Right renal pelvis (tissue), 4 donors: Measurements from ENCODE around the gene MTHFD1. TPM values are rescaled to one million over a fixed set of nuclear protein-coding genes. Genes with fewer than 3 reads are reported as not detected.

Experiments
- DNase-seq, 4 donors: peaks; one replicate each; pipeline ENCODE4 v3.0.0-alpha.2; 2013; ENCODE audit warnings: low read depth in 4 of 4, low spot score in 3 of 4, missing footprints in 1 of 4
- polyA plus RNA-seq, 4 donors: library from polyadenylated mRNA; unstranded; fragments of 120-200 nt; gene quantifications; one replicate each; pipeline ENCODE4 v1.2.1, GENCODE V29; 2013; ENCODE audit not compliant: insufficient read length in 4 of 4

Gene MTHFD1
- polyA plus RNA-seq, 4 donors, result 73.8 to 89.5 (median 88.3) TPM

DNA sequence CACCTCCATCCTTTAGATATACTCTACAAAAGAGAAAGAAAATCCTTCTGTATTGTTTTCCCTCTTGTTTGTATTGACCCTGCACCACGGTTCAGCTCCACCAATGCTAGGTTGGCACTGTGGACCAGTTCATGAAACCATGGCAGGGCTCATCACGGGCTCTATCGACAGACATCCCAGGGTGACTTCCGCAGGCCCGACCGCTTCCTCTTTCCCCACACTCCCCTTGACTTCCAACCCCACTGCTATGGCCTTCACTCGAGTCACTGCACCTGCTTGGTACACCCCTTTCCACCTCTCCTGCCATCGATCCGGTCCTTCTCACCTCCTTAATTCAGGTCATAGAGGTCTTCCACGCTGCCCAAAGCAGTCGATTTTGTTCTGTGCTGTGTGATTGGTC, 56.0 kb downstream of the MTHFD1 start:
- DNase-seq, result no peak

DNA sequence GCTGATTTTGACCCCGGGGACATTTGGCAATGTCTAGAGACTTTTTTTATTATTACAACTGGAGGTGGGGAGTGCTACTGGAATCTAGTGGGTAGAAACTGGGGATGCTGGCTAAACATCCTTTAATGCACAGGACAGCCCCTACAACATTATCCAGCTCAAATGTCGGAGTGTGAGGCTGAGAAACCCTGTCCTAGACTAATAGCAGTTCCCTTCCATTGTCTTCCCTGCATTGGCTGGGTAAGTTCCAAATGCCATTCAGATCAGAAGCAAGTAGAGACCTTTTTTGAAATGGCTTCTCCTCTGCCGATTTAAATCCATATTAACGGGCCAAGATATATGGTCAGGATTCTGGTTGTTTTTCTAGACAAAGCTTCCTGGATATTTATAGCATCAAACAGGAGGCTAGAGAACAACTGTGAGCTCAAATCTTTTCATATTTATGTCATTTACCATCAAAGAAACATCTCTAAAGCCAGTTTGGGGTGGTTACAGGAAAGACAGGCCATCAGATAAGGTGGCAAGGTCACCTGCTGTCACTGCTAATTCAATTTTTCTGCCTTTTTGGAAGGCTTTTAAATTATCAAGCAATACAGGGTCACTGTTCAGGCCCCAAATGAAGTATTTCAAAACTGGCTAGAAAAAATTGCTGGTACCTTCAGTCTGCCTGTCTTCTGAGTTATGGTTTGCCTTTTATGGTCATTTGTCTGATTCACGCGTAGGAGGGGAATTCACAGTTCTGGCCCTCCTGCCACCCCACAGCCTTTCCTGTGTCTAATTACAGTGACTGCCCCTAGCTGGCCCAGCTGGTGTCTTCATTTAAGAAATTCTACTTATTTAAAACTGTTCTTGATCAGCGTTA, 57.1 kb downstream of the MTHFD1 start:
- DNase-seq, result no peak

DNA sequence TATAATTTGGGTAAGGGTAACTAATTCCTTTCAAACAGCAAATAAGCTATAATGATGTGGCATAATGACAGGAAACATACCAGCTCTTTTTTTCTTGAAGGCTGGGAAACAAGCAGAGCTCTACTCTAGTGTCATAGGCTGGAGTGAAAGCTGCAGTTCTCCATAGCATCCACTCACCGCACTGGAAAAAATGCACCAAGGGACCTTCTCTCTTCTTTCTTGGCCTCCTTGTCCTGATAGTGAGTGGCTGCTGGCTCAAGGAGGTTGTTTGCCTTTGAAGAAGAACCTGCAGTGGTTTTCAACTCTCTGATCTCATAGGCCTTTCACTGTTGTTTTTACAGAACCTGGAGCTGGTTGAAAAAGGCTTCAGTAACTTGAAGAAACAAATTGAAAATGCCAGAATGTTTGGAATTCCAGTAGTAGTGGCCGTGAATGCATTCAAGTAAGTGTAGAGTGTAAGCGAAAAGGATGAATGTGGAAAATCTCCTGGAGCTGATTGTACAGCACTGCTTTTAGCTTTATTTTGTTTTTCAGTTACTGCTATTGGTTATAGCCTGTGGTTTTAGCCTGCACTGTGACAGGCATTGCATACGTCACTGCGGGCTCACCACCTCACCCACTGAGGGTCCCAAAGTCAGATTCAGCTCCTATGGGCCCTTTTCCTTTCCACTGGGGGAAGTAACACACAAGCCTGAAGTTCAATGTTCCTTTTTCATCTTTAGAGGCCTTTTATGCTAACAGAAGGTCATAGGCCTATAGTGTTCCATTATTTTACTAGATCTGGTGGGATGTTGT, 59.9 kb downstream of the MTHFD1 start:
- DNase-seq, result no peak

DNA sequence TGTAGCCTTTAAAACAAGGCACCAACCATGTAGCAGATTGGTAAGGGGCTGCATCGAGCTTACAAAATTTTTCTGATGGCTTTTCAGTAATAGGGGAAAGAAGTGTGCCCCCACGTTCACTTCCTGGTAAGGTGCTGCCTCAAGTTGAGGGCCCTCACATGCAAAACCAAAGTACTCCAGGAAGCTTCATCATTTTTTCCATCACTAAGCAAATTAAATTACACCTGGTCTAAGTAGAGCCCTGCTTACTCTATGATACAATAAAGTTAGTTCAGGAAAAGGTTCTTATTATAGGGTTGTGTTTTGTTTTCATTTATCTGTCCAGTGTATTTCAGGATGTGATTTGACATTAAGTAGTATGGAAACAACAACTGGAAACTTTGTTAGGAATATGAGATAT, 62.1 kb downstream of the MTHFD1 start:
- no peak for DNase-seq

DNA sequence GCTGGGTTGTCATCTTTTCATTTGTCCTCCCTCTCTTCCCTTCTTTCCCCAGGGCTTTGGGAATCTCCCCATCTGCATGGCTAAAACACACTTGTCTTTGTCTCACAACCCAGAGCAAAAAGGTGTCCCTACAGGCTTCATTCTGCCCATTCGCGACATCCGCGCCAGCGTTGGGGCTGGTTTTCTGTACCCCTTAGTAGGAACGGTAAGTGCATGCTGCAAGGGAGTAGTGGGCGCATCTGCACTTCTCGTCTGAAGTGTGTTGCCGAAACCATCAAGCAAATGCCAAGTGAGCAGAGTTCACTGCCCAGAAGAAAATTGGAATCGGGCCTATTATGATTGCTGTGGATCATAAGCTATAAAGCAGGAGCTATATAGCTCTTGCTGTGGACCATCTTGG, 66.5 kb downstream of the MTHFD1 start:
- DNase-seq, result no peak

DNA sequence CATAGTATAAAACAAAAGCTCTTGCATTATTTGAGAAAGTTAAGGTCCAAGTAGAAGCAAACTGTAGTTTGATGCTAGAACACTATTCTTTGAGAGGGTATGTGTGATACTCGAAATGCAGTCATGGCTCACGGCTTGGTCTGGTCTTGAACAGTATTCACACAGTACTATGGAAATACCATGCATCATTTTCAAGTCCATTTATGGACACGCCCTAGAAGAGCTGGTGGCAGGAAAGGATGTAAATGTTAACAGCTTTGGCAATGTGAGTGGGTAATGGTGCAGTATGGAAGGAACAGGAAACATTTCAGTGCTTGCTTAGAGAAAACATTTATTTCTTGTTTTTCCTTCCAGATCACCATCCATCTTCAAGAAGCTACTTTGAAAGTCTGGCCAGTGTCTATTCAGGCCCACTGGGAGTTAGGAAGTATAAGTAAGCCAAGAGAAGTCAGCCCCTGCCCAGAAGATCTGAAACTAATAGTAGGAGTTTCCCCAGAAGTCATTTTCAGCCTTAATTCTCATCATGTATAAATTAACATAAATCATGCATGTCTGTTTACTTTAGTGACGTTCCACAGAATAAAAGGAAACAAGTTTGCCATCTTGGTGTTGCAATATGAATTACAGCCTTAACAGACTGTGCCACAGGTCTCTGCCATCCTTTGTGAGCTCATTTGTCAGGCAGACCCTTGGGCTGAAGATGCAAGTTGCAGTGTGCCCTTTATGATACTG, 71.4 kb downstream of the MTHFD1 start:
- DNase-seq, result no peak

DNA sequence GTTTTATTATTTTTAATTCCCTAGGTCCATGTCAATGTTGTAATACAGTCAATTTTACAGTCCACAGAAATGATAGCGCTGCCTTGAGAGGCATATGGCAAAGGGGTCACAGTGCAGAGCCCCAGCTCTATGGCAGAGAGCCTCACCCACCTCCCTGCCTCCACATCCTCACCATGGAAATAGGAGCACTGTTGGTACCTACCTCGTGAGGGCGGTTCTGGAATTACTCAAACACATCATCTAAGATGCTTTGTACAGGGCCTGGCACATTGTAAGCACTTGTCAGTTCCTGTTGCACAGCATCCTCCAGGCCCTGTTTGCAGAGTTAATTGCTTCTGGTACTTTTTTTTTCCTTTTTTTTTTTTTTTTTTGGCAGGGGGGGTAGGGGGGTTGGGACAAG, 73.1 kb downstream of the MTHFD1 start:
- DNase-seq, result no peak

DNA sequence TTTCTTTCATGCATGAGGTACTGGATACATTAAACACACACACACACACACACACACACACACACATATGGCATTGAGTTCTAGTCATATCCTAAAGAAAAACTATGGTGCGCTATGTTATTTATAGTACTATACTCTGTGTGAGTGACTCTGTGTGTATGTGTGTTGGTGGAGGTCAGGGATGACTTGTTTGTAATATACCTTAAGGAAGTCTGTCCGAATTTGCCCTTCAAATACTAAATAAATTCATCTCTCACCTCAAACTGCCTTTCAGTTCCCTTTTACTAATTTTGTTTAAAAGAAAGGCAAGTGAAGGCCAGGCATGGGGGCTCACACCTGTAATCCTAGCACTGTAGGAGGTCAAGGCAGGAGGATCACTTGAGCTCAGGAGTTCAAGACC, 75.0 kb downstream of the MTHFD1 start:
- DNase-seq, result no peak

DNA sequence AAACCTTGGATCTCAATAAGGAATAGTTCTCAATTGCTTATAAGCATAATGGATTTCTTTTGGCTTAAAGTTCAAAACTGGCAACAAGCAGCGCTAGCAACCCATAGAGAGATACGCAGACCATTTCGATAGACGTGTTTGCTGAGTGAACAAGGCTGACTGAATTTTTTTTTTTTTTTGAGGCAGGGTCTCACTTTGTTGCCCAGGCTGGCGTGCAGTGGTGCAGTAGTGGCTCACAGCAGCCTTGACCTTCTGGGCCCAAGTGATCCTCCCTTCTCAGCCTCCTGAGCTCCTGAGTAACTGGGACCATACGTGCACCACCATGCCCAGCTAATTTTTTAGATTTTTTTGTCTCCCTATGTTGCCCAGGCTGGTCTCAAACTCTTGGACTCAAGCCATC, 75.7 kb downstream of the MTHFD1 start:
- DNase-seq, result no peak

DNA sequence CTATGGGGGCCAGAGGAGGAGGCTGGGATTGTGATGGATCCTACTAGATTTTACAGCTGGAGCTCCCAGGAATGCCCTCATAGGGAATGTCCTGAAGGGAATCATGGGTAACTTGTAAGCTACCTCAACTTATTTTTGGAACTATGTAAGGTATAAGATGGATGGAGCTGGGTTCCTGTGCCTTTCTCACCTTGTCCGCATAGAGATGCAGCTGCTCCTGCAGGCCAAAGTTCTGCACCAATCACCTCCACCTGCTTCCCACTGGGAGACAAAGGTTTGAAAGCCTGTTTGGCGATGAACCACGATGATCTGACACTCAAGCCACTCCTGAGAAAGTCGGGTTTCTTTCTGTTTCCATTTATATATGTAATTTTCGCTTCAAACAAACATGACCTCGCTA, 76.5 kb downstream of the MTHFD1 start:
- no peak for DNase-seq

DNA sequence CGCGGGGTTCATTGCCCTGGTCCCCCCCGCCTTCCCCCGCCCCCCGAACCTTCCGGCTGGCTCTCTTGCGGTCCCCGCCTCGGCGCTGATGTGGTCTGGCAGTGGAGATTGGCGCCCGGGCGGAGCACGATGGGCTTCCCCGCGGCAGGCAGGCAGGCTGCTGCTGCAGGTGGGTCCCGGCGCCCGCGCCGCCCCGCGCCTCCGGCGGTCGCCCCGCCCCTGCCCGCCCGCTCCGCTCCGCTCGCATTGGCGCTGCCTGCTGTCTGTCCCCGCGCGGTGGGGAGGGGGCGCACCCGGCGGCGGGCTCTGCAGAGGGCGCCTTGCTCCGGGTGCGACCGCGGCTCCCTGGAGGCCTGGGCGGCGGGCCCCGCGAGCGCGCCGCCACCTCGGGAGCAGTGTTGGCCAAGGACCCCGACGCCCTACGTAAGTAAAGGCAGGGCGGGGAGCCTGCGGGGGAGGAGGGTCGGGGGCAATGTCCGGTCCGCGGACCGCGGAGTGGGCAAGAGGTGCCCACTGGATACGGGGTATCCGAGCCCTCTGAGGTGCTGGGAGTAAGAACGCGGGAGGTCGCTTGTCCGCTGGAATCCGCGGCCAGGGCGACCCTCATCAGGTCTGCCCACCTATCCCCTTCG, 77.2 kb downstream of the MTHFD1 start, which contains the start of gene AKAP5:
TSS of gene AKAP5 (plus strand) at position 309 of the 632 bp plus-strand sequence. CDS start 2,896 bp downstream, outside the sequence.
- DNase-seq, result peak in 2 of 4 donors; percentile 45 to 60

DNA sequence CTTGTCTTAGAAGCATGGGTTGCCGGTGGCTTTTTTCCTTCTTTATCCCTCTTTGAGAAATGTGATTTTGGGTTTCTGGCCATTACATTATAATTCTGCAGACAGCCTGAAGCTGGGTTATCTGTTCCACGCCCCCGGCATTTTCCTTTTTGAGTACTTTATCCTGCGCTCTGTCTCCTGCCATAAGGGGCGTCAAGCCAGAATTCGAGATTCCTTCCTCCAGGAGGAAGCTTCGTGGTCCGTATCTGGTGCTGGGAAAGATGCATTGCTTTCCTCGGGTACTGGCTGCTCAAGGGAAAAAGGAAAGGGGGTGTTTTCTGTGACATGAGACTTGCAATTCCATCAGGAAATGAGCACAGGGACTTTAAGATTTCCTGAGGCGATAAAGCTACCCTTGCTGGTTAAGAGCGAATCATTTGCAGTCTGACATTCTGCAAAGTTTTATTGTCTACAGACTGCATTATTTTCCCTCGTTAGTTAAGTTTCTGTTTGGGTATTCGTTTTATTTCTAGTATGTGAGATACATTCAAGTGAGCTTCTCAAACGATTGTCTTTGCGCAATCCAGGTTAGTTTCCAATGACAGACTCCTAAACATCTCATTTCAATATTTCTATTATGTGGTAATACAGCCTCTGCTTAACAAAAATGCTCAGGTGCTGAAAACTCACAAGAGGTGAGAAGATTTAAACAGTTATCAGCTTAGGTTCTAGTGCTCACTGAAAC, 77.8 kb downstream of the MTHFD1 start:
- no peak for DNase-seq

DNA sequence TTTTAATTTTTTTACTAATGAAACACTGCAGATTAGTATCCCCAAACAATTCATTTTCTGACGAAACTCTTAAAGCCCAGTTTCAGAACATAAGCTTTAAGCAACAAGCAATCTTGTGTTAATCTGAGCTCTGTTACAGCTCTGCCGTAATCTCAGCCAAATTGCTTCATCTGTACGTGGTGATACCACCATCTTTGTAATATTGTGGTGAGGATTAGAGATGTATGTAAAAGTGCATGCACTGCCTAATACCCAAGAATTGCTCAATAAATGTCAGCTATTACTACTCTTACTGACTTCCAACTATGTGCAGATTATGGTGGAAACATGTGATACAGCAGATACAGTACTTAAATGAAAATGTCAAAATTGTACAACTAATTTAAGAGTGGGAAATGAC, 78.9 kb downstream of the MTHFD1 start:
- DNase-seq, result no peak

DNA sequence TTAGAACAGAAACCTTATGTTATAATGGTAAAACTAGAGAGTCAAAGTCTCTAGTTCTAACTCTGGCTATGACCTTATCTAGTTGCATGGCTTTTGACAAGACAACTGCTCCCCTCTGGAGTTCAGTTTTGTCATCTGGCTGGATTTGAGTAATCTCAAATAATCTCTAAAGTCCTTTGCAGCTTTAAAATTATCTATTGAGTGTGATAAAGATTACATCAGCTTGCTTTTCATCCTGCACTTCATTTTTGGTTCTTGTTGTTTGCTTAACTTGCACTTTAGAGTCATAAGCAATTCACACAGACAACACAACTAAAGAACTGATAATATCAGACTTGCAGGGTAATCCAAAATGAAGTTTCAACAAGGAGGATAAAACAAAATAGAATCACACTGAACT, 79.4 kb downstream of the MTHFD1 start:
- DNase-seq, result no peak

DNA sequence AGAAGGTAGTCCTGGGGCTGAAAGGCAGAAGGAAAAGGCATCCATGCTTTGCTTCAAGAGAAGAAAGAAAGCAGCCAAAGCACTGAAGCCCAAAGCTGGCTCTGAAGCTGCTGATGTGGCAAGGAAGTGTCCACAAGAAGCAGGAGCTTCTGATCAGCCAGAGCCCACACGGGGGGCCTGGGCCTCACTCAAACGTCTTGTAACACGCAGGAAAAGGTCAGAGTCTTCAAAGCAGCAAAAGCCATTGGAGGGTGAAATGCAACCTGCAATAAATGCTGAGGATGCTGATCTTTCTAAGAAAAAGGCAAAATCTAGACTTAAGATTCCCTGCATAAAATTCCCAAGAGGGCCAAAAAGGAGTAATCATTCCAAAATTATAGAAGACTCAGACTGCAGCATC, 80.3 kb downstream of the MTHFD1 start:
- no peak for DNase-seq

DNA sequence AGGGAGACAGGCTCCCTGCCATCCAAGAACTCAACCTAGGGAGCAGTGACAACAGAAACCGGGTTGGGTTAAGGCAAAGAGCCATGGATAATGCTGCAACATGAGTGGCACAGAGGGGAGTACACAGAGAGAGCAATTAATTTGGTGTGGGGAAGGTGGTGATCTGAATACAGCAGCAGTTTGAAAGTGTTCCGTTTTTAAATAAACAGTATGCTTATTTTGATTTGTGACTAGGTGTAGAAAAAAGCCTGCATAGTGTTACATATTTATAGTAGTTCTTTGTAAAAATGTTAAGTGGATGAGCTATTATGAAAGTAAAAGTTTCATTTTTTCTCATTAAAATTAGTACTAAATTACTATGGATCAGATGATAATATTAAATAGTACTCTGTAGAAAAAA, 85.9 kb downstream of the MTHFD1 start:
- no peak for DNase-seq

DNA sequence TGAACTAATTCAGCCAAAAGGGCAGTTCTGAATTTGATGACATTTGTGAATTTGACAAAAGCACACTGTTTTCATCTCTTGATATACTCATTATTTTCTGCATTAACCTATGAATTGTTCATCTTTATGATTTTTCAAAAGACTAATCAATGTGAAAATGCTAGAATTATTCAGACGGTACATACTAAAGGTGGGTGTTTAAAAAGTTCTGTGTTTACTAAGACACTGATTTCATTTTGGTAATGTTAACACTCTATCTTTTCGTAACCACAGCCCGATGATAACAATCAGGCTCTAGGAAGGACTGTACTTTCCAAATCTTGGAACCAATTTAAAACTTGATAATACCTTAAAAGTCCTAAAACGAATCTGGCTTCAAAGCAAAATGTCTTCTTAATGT, 86.5 kb downstream of the MTHFD1 start:
- DNase-seq, result no peak

DNA sequence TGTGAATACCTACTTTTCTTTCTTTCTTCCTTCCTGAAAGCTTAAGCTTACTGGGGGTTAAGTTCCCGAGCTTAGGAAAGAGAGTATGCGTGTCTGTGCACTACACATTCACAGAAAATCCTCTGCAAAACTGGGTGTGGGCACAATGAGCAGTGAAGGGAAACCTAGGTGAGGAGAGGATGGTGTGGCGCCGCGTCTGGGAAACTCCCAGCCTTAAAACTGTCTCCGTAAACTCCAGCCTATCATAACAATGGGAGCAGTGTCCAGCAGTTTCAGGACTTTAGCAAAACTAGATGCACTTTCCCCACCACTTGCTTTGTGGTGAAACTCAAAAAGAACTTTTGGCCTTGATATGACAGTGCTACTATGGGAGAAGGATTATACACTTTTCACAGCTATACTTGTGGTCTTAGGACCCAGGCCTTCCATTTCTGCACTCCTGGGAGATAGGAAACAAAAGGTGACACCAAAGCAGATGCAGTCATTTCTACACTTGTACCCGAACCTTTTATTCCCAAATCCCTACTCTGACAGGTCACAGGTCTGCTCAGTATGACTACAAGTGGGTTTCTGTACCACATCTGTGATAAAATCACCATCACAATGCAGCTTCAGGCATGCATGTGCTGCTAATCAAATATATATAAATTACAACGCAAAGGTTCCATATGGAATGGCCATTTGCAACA, 87.6 kb downstream of the MTHFD1 start:
- no peak for DNase-seq

DNA sequence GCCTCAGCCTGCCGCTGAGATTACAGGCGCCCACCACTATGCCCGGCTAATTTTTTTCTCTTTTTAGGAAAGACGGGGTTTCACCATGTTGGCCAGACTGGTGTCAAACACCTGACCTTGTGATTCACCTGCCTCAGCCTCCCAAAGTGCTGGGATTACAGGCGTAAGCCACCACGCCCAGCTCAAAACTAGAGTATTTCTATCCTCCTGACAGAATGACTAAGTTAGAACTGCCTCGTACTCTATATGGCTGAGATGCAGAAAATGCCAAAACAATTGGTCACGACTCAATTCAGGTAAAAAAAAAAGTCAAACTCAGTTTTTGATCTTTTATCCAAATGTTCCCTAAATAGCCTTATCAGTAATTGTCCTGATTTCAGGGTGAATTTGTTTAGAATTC, 88.3 kb downstream of the MTHFD1 start:
- DNase-seq, result no peak
